Liver (tissue), 9 donors: ENCODE measurements around the gene PTGR1. TPM values are rescaled to one million over a fixed set of nuclear protein-coding genes. Genes with fewer than 3 reads are reported as not detected.

ENCODE experiments used
- DNase-seq: peaks from one replicate; pipeline ENCODE4 v3.0.0-alpha.2; 2017; ENCODE audit warnings: low spot score
- H3K27ac ChIP-seq, 2 donors: one replicate each; pipeline ENCODE4 v1.7.0; 2013; ENCODE audit warnings: inconsistent platforms in 2 of 2, low read length in 2 of 2, control low read depth in 1 of 2, low read depth in 1 of 2, mild to moderate bottlenecking in 1 of 2
- H3K27me3 ChIP-seq, 4 donors: one replicate each; pipeline versions ENCODE4 v1.6.1 to v1.7.0; 2013; ENCODE audit warnings: low read length in 3 of 4, inconsistent platforms in 1 of 4, mild to moderate bottlenecking in 1 of 4, moderate library complexity in 1 of 4; ENCODE audit not compliant: control insufficient read depth in 4 of 4, insufficient read depth in 4 of 4
- H3K36me3 ChIP-seq, 4 donors: one replicate each; pipeline versions ENCODE4 v1.6.1 to v1.7.0; 2013; ENCODE audit warnings: low read length in 3 of 4, mild to moderate bottlenecking in 3 of 4, low read depth in 1 of 4, moderate library complexity in 1 of 4; ENCODE audit not compliant: control insufficient read depth in 4 of 4, insufficient read depth in 3 of 4
- H3K4me1 ChIP-seq, 4 donors: one replicate each; pipeline versions ENCODE4 v1.6.1 to v1.7.0; 2013; ENCODE audit warnings: low read length in 3 of 4, mild to moderate bottlenecking in 3 of 4, moderate library complexity in 1 of 4; ENCODE audit not compliant: control insufficient read depth in 4 of 4, insufficient read depth in 4 of 4
- H3K4me3 ChIP-seq, 3 donors: one replicate each; pipeline versions ENCODE4 v1.6.1 to v1.7.0; 2013; ENCODE audit warnings: low read length in 3 of 3, control low read depth in 1 of 3, low read depth in 1 of 3, mild to moderate bottlenecking in 1 of 3
- H3K9ac ChIP-seq, 2 donors: one replicate each; pipeline ENCODE4 v1.7.0; 2013; ENCODE audit warnings: low read length in 2 of 2, mild to moderate bottlenecking in 2 of 2, moderate library complexity in 2 of 2, control low read depth in 1 of 2, low read depth in 1 of 2
- H3K9me3 ChIP-seq, 4 donors: one replicate each; pipeline versions ENCODE4 v1.6.1 to v1.7.0; 2013; ENCODE audit warnings: low read length in 3 of 4; ENCODE audit not compliant: control insufficient read depth in 4 of 4
- ATF3 ChIP-seq: IDR thresholded peaks from 2 replicates; pipeline ENCODE4 v1.6.1; 2016; ENCODE audit warnings: antibody characterized with exemption
- CTCF ChIP-seq: fragments of 150-350 bp; IDR thresholded peaks from 2 replicates; pipeline ENCODE4 v1.5.1; 2017; ENCODE audit warnings: improper control_type of control experiment, low read depth, low read length; ENCODE audit not compliant: missing input control
- FOXA2 ChIP-seq: IDR thresholded peaks from 2 replicates; pipeline ENCODE4 v1.6.1; 2016; ENCODE audit warnings: antibody characterized with exemption
- GABPA ChIP-seq, 2 donors: IDR thresholded peaks in 1 of 2; conservative IDR thresholded peaks in 1 of 2; 2 replicates each; pipeline ENCODE4 v1.6.1; 2016; ENCODE audit warnings: antibody characterized with exemption in 2 of 2, mild to moderate bottlenecking in 1 of 2, moderate library complexity in 1 of 2
- HNF4A ChIP-seq, 2 donors: conservative IDR thresholded peaks; 2 replicates each; pipeline ENCODE4 v1.6.1; 2016; ENCODE audit warnings: antibody characterized with exemption in 2 of 2, mild to moderate bottlenecking in 2 of 2
- HNF4G ChIP-seq: IDR thresholded peaks from 2 replicates; pipeline ENCODE4 v1.6.1; 2016; ENCODE audit warnings: antibody characterized with exemption
- JUND ChIP-seq, 2 donors: IDR thresholded peaks; 2 replicates each; pipeline ENCODE4 v1.6.1; 2016; ENCODE audit warnings: antibody characterized with exemption in 2 of 2
- MAX ChIP-seq: IDR thresholded peaks from 2 replicates; pipeline ENCODE4 v1.6.1; 2016; ENCODE audit warnings: antibody characterized with exemption
- NR2F2 ChIP-seq: IDR thresholded peaks from 2 replicates; pipeline ENCODE4 v1.6.1; 2016; ENCODE audit warnings: antibody characterized with exemption
- RAD21 ChIP-seq, 2 donors: IDR thresholded peaks; 2 replicates each; pipeline ENCODE4 v1.6.1; 2016; ENCODE audit warnings: antibody characterized with exemption in 2 of 2, mild to moderate bottlenecking in 2 of 2
- REST ChIP-seq: IDR thresholded peaks from 2 replicates; pipeline ENCODE4 v1.6.1; 2016; ENCODE audit warnings: antibody characterized with exemption, mild to moderate bottlenecking
- RXRA ChIP-seq, 2 donors: IDR thresholded peaks; 2 replicates each; pipeline ENCODE4 v1.6.1; 2017 to 2018; ENCODE audit warnings: antibody characterized with exemption in 2 of 2, mild to moderate bottlenecking in 1 of 2
- SP1 ChIP-seq: IDR thresholded peaks from 2 replicates; pipeline ENCODE4 v1.6.1; 2018; ENCODE audit warnings: antibody characterized with exemption, mild to moderate bottlenecking
- TAF1 ChIP-seq: conservative IDR thresholded peaks from 2 replicates; pipeline ENCODE4 v1.6.1; 2016; ENCODE audit warnings: antibody characterized with exemption, mild to moderate bottlenecking
- YY1 ChIP-seq: IDR thresholded peaks from 2 replicates; pipeline ENCODE4 v1.6.1; 2016; ENCODE audit warnings: antibody characterized with exemption, mild to moderate bottlenecking
- ZBTB33 ChIP-seq: IDR thresholded peaks from 2 replicates; pipeline ENCODE4 v1.6.1; 2016; ENCODE audit warnings: antibody characterized with exemption
- WGBS: extraction: QIAGEN DNeasy Blood & Tissue Kit; methylation state at CpG from one replicate; pipeline ENCODE4 v1.1.7; 2013; 5-methylcytosine and 5-hydroxymethylcytosine counted together
- polyA plus RNA-seq, 2 donors: library from polyadenylated mRNA; stranded (reverse) in 1 of 2; unstranded in 1 of 2; fragments of 200-250 nt in 1 of 2; fragments of >200 nt in 1 of 2; fragmentation: Nextera tagmentation in 1 of 2; extraction: Ambion mirVana in 1 of 2; gene quantifications; one replicate each; pipeline versions ENCODE4 v1.2.1 to v1.2.3, GENCODE V29; 2013 to 2015
- total RNA-seq, 2 donors: library from RNA; depleted of rRNA; stranded (reverse); fragments of >200 nt; gene quantifications; one replicate each; pipeline ENCODE4 v1.2.3, GENCODE V29; 2014
- donor health status: healthy.
- donor health status: healthy.
- donor health status: healthy.
- donor health status: healthy.
- donor health status: healthy.

PTGR1 gene
- total and polyA plus RNA-seq, 4 donors: 53.1 to 784 (median 471) TPM

GRCh38 chr9:111649016-111649415 is 49.6 kb upstream of the PTGR1 start:
- no peak overlapping the region for H3K4me3 ChIP-seq
- peaks cover 7 to 30% (median 19%) of the 10 kb centered on the region in 4 donors for H3K36me3 ChIP-seq
- H3K9ac ChIP-seq: no peak overlapping the region
- peaks cover 4 to 23% (median 13%) of the 10 kb centered on the region in 4 donors for H3K4me1 ChIP-seq
- no peak for TF ChIP-seq FOXA2
- peak; percentile 79 to 87 for TF ChIP-seq HNF4A (conservative IDR thresholded peaks at IDR 0.05)
- TF ChIP-seq RXRA (IDR thresholded peaks at IDR 0.05): peak; percentile 66 to 68
- TF ChIP-seq CTCF: no peak
- TF ChIP-seq RAD21 (IDR thresholded peaks at IDR 0.05): peak in 1 of 2 donors; percentile 19
- TF ChIP-seq NR2F2: peak; percentile 33
- TF ChIP-seq JUND (IDR thresholded peaks at IDR 0.05): peak in 1 of 2 donors; percentile 16
- TF ChIP-seq MAX: no peak
- no peak for TF ChIP-seq HNF4G
- no peak for TF ChIP-seq REST
- WGBS: 51% methylated on average over 4 of the region's 4 CpGs
- H3K27ac ChIP-seq: no peak overlapping the region
- DNase-seq: no peak
- no peaks in the 10 kb centered on the region for H3K9me3 ChIP-seq
- no peaks in the 10 kb centered on the region for H3K27me3 ChIP-seq

GRCh38 chr9:111648066-111648465 is 48.6 kb upstream of the PTGR1 start:
- DNase-seq: no peak
- 75% methylated on average over 4 of the region's 4 CpGs for WGBS
- peak overlapping the region; percentile 22 to 28 for H3K27ac ChIP-seq

More at GRCh38 chr9:111648066-111648465, 48.6 kb upstream of the PTGR1 start:
- Histone ChIP-seq H3K9ac (no peak overlapping the region), H3K4me3 (no peak overlapping the region), H3K4me1 (peaks cover 4 to 25% (median 13%) of the 10 kb centered on the region in 4 donors), H3K36me3 (peaks cover 7 to 25% (median 13%) of the 10 kb centered on the region in 4 donors), H3K9me3 (no peaks in the 10 kb centered on the region), H3K27me3 (no peaks in the 10 kb centered on the region)
- TF ChIP-seq GABPA (IDR thresholded peaks at IDR 0.05 in 1 of 2, conservative IDR thresholded peaks at IDR 0.05 in 1 of 2) (no peak), TAF1 (no peak), RAD21 (IDR thresholded peaks at IDR 0.05) (no peak), ZBTB33 (no peak), SP1 (no peak), ATF3 (no peak), JUND (IDR thresholded peaks at IDR 0.05) (no peak), YY1 (no peak), FOXA2 (no peak), REST (no peak), HNF4A (conservative IDR thresholded peaks at IDR 0.05) (no peak), NR2F2 (no peak), RXRA (IDR thresholded peaks at IDR 0.05) (no peak)
